Breast epithelium (tissue), 3 donors: ENCODE measurements around the gene LGALS9C.
"Not testable (repeated sequence)": the region's sequence is repeated elsewhere in the genome, so short reads cannot be mapped to it uniquely, and the experiment has no call there.

ENCODE experiments used
- POLR2A ChIP-seq: fragments of 450-650 bp; IDR thresholded peaks from one replicate; pipeline ENCODE4 v1.6.1; 2016; ENCODE audit warnings: antibody characterized with exemption, mild to moderate bottlenecking, moderate library complexity
- TF ChIP-seq, protein P1 (sequence below), 3 donors: fragments of 450-650 bp; IDR thresholded peaks; one replicate each; pipeline ENCODE4 v1.5.1; 2016 to 2017; ENCODE audit warnings: antibody characterized with exemption in 3 of 3, mild to moderate bottlenecking in 3 of 3, moderate library complexity in 3 of 3

DNA sequence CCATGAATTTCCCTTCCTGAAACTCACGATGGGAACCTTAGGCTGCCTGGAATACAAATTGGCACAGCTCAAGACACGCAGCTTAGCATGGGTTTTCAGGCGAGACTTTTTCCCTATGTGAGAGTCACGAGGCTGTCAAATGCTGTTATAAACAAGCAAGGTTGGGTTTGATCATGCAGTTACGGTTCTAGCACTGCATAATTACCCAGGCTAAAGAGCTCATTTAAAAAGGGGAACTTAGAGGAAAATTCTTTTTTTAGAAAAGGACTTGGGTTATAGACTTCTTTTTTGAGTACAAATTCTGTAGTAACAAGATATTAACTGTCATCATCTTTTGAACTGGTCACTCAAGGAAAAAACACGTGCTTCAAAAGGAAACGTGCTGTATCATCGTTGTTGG, 44.5 kb downstream of the LGALS9C start:
- TF ChIP-seq, protein P1, sequence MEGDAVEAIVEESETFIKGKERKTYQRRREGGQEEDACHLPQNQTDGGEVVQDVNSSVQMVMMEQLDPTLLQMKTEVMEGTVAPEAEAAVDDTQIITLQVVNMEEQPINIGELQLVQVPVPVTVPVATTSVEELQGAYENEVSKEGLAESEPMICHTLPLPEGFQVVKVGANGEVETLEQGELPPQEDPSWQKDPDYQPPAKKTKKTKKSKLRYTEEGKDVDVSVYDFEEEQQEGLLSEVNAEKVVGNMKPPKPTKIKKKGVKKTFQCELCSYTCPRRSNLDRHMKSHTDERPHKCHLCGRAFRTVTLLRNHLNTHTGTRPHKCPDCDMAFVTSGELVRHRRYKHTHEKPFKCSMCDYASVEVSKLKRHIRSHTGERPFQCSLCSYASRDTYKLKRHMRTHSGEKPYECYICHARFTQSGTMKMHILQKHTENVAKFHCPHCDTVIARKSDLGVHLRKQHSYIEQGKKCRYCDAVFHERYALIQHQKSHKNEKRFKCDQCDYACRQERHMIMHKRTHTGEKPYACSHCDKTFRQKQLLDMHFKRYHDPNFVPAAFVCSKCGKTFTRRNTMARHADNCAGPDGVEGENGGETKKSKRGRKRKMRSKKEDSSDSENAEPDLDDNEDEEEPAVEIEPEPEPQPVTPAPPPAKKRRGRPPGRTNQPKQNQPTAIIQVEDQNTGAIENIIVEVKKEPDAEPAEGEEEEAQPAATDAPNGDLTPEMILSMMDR (IDR thresholded peaks at IDR 0.05) = not testable (repeated sequence)
- TF ChIP-seq POLR2A = not testable (repeated sequence)
